H1 (cell line): ENCODE results near the gene SLC41A1. TPM values are rescaled to one million over a fixed set of nuclear protein-coding genes. Genes with fewer than 3 reads are reported as not detected.

ENCODE experiments used
- ATF2 ChIP-seq: IDR thresholded peaks from 2 replicates; pipeline ENCODE4 v1.6.1; 2012; ENCODE audit warnings: low read length, inconsistent platforms
- POLR2AphosphoS5 ChIP-seq: IDR thresholded peaks from 2 replicates; pipeline ENCODE4 v1.6.1; 2011; ENCODE audit warnings: low read depth, low read length
- SIN3A ChIP-seq, 2 experiments: IDR thresholded peaks in 1 of 2; conservative IDR thresholded peaks in 1 of 2; 2 replicates each; pipeline ENCODE4 v1.6.1; 2011 to 2012; ENCODE audit warnings: low read length in 2 of 2, improper control_type of control experiment in 1 of 2, low read depth in 1 of 2, mild to moderate bottlenecking in 1 of 2
- SP2 ChIP-seq: IDR thresholded peaks from 2 replicates; pipeline ENCODE4 v1.6.1; 2012; ENCODE audit warnings: mild to moderate bottlenecking, low read length, inconsistent platforms
- TAF1 ChIP-seq: IDR thresholded peaks from 2 replicates; pipeline ENCODE4 v1.6.1; 2011; ENCODE audit warnings: mild to moderate bottlenecking, low read depth, low read length
- polyA plus RNA-seq, 7 experiments: library from polyadenylated mRNA; depleted of rRNA in 3 of 7; stranded (reverse) in 5 of 7; unstranded in 2 of 7; fragments of >200 nt in 5 of 7; fragments of 200-250 nt in 2 of 7; gene quantifications; 1 replicate in 5 of 7; 2 replicates in 1 of 7; 4 replicates in 1 of 7; pipeline versions ENCODE4 v1.2.1 to v1.2.3, GENCODE V29; 2011 to 2013; ENCODE audit warnings: missing spikeins in 2 of 7, mixed read lengths in 2 of 7
- total RNA-seq: library from RNA; stranded (reverse); fragmentation: NEBNext Ultra II Directional; extraction: Animal tissue kit (Norgen Biotek cat#: 25700); gene quantifications from 2 replicates; pipeline ENCODE4 v1.2.1, GENCODE V29; 2021

SLC41A1 gene
- total and polyA plus RNA-seq, 2 of the 8 experiments (the other 6 are each of a cell fraction or from before 2014, with no cell fraction given): 41.2 to 42.3 TPM

GRCh38 chr1:205803986-205804385 is 9.0 kb downstream of the SLC41A1 start (continued):
- no peak for TF ChIP-seq SIN3A (conservative IDR thresholded peaks at IDR 0.05 in 1 of 2, IDR thresholded peaks at IDR 0.05 in 1 of 2; ENCODE audit: low read depth in 1 of 2, low read length in 2 of 2)
- TF ChIP-seq POLR2AphosphoS5: no peak
- no peak for TF ChIP-seq SP2
- no peak for TF ChIP-seq ATF2
- TF ChIP-seq TAF1: no peak
